Keratinocyte (primary cell): ENCODE data around the gene GCNT1. TPM values are rescaled to one million over a fixed set of nuclear protein-coding genes. Genes with fewer than 3 reads are reported as not detected.
"Not testable (repeated sequence)": the region's sequence is repeated elsewhere in the genome, so short reads cannot be mapped to it uniquely, and the experiment has no call there.

Experiments
- DNase-seq: peaks from one replicate; pipeline ENCODE4 v3.0.0-alpha.2; 2011; ENCODE audit warnings: low read depth, missing footprints, low spot score
- FAIRE-seq: peaks from 2 replicates; lab custom pipeline; 2011; peaks lifted over from hg19 to GRCh38; lab: Jason Lieb, UNC
- H2AFZ ChIP-seq: 2 replicates; pipeline ENCODE4 v1.6.0; 2012; ENCODE audit warnings: low read length, control low read depth, inconsistent platforms; ENCODE audit not compliant: control insufficient read depth
- H3K27ac ChIP-seq: 2 replicates; pipeline ENCODE4 v1.5.1; 2011; ENCODE audit warnings: low read length; ENCODE audit not compliant: control insufficient read depth, insufficient read depth
- H3K27me3 ChIP-seq: 3 replicates; pipeline ENCODE4 v1.6.0; 2011; ENCODE audit warnings: low read length; ENCODE audit not compliant: control insufficient read depth, insufficient read depth; ENCODE audit errors: extremely low read depth
- H3K36me3 ChIP-seq, 2 experiments: 2 replicates in 1 of 2; 3 replicates in 1 of 2; pipeline ENCODE4 v1.5.1; 2011; ENCODE audit warnings: low read length in 2 of 2, mild to moderate bottlenecking in 1 of 2; ENCODE audit not compliant: control insufficient read depth in 2 of 2, insufficient read depth in 2 of 2; ENCODE audit errors: extremely low read depth in 1 of 2
- H3K4me1 ChIP-seq: 3 replicates; pipeline ENCODE4 v1.5.1; 2011; ENCODE audit warnings: low read length; ENCODE audit not compliant: control insufficient read depth, insufficient read depth; ENCODE audit errors: extremely low read depth
- H3K4me2 ChIP-seq: 3 replicates; pipeline ENCODE4 v1.6.0; 2011; ENCODE audit warnings: low read depth, low read length; ENCODE audit not compliant: control insufficient read depth, insufficient read depth; ENCODE audit errors: extremely low read depth
- H3K4me3 ChIP-seq, 3 experiments: fragments of 200-600 bp in 1 of 3; sonication (generic) in 1 of 3; 2 replicates in 2 of 3; 3 replicates in 1 of 3; pipeline ENCODE4 v1.5.1; 2011 to 2016; ENCODE audit warnings: low read length in 3 of 3, mild to moderate bottlenecking in 3 of 3, control low read depth in 2 of 3, inconsistent platforms in 1 of 3, low read depth in 1 of 3, mixed read lengths in 1 of 3, mixed run types in 1 of 3, moderate library complexity in 1 of 3; ENCODE audit not compliant: control insufficient read depth in 2 of 3, insufficient read depth in 2 of 3; ENCODE audit errors: extremely low read depth in 1 of 3
- H3K79me2 ChIP-seq: 2 replicates; pipeline ENCODE4 v1.6.0; 2012; ENCODE audit warnings: low read length; ENCODE audit not compliant: control insufficient read depth, insufficient read depth
- H3K9ac ChIP-seq: 3 replicates; pipeline ENCODE4 v1.6.0; 2011; ENCODE audit warnings: low read length; ENCODE audit not compliant: control insufficient read depth, insufficient read depth; ENCODE audit errors: extremely low read depth
- H3K9me1 ChIP-seq: 3 replicates; pipeline ENCODE4 v1.6.0; 2011; ENCODE audit warnings: low read length; ENCODE audit not compliant: control insufficient read depth, insufficient read depth; ENCODE audit errors: extremely low read depth
- H3K9me3 ChIP-seq: 2 replicates; pipeline ENCODE4 v1.5.1; 2012; ENCODE audit warnings: low read depth, low read length; ENCODE audit not compliant: control insufficient read depth
- H4K20me1 ChIP-seq: 3 replicates; pipeline ENCODE4 v1.6.0; 2011; ENCODE audit warnings: low read length; ENCODE audit not compliant: control insufficient read depth, insufficient read depth; ENCODE audit errors: extremely low read depth
- EZH2 ChIP-seq: IDR thresholded peaks from one replicate; pipeline ENCODE4 v1.6.1; 2012; ENCODE audit warnings: inconsistent platforms, mild to moderate bottlenecking, low read length, moderate library complexity
- dilution Hi-C: fragments of 300-500 bp; cut with MboI; formaldehyde crosslinking; loops from one replicate; pipeline ENCODE4 v1.7.0; 2020; ENCODE audit warnings: low sequenced_read_pairs; ENCODE audit not compliant: extremely low pct_ligation_motif_present
- polyA plus RNA-seq, 5 experiments: library from polyadenylated mRNA; depleted of rRNA in 3 of 5; stranded (reverse) in 3 of 5; stranded (forward) in 1 of 5; unstranded in 1 of 5; fragments of >200 nt; gene quantifications; 1 replicate in 1 of 5; 2 replicates in 3 of 5; 3 replicates in 1 of 5; pipeline versions ENCODE4 v1.2.1 to v1.2.3, GENCODE V29; 2011 to 2012; ENCODE audit warnings: missing spikeins in 2 of 5, low read depth in 1 of 5, low replicate concordance in 1 of 5
- TF ChIP-seq, protein P1 (sequence below), 3 experiments: IDR thresholded peaks in 1 of 3; conservative IDR thresholded peaks in 1 of 3; optimal IDR thresholded peaks in 1 of 3; 2 replicates in 2 of 3; 3 replicates in 1 of 3; pipeline versions ENCODE3 to v1.5.1; 2011; ENCODE audit warnings: low read length in 3 of 3, mild to moderate bottlenecking in 3 of 3, moderate library complexity in 2 of 3, control low read depth in 1 of 3, inconsistent platforms in 1 of 3; ENCODE audit not compliant: insufficient read depth in 2 of 3; ENCODE audit errors: extremely low read depth in 1 of 3

Gene GCNT1
- polyA plus RNA-seq, 1 donor (not counting 4 experiments of a cell fraction or from before 2014, with no cell fraction given): 7.5 TPM

DNA sequence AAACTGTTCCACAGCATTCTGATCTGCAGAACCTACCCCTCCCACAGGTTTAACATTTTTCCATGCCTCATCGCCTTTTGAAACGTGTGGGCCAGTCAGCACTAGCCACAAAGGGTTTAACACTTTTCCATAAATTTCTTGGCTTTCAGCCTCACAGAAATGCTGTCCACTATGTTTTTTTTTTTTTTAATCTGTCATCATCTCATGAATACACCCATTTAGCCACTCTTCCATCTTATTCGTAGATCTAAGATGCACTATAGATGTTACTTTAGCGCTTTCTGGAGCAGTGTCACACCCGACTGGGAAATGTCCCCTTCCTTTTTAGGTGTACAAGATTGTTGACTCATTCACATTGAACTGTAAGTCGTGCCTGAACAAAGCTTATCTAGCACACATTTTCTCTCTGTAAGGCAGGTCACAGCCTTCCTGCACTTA lies 62.3 kb downstream of the GCNT1 start:
- Histone ChIP-seq H3K79me2 (no peaks in the 10 kb centered on the region), H3K4me3 (no peak overlapping the region), H3K9me1 (no peaks in the 10 kb centered on the region), H3K9me3 (no peaks in the 10 kb centered on the region), H4K20me1 (no peaks in the 10 kb centered on the region), H3K4me1 (peaks cover 15% of the 10 kb centered on the region), H3K36me3 (no peaks in the 10 kb centered on the region), H2AFZ (no peak overlapping the region), H3K27ac (no peak overlapping the region), H3K9ac (no peak overlapping the region), H3K4me2 (peak overlapping the region; percentile 37), H3K27me3 (no peaks in the 10 kb centered on the region)
- FAIRE-seq (no peak), DNase-seq (peak; percentile 1)
- TF ChIP-seq EZH2: no peak
- TF ChIP-seq, protein P1, sequence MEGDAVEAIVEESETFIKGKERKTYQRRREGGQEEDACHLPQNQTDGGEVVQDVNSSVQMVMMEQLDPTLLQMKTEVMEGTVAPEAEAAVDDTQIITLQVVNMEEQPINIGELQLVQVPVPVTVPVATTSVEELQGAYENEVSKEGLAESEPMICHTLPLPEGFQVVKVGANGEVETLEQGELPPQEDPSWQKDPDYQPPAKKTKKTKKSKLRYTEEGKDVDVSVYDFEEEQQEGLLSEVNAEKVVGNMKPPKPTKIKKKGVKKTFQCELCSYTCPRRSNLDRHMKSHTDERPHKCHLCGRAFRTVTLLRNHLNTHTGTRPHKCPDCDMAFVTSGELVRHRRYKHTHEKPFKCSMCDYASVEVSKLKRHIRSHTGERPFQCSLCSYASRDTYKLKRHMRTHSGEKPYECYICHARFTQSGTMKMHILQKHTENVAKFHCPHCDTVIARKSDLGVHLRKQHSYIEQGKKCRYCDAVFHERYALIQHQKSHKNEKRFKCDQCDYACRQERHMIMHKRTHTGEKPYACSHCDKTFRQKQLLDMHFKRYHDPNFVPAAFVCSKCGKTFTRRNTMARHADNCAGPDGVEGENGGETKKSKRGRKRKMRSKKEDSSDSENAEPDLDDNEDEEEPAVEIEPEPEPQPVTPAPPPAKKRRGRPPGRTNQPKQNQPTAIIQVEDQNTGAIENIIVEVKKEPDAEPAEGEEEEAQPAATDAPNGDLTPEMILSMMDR (optimal IDR thresholded peaks at IDR 0.05 in 1 of 3, IDR thresholded peaks at IDR 0.05 in 1 of 3, conservative IDR thresholded peaks at IDR 0.05 in 1 of 3; ENCODE audit: extremely low read depth in 1 of 3, insufficient read depth in 2 of 3, low read length in 3 of 3): no peak
- dilution Hi-C loops: no loop called here

DNA sequence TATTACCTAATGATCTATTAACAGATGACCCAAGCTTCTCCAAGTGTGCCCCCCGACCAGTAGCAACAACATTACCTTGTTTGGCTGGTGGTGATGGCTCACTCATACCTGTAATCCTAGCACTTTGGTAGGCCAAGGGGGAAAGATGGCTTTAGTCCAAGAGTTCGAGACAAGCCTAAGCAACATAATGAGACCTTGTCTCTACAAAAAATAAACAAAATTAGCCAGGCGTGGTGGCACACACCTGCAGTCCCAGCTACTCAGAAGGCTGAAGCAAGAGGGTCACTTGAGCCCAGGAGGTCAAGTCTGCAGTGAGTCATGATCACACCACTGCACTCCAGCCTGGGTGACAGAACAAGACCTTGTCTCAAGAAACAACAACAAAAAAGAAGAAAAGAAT lies 62.9 kb downstream of the GCNT1 start:
- FAIRE-seq (no peak), DNase-seq (no peak)
- H3K27ac ChIP-seq: no peak overlapping the region
- no peak overlapping the region for H3K9ac ChIP-seq
- no peaks in the 10 kb centered on the region for H3K9me3 ChIP-seq
- H3K36me3 ChIP-seq: no peaks in the 10 kb centered on the region
- no peaks in the 10 kb centered on the region for H3K27me3 ChIP-seq
- H3K4me3 ChIP-seq: no peak overlapping the region
- no peaks in the 10 kb centered on the region for H3K79me2 ChIP-seq
- peaks cover 15% of the 10 kb centered on the region for H3K4me1 ChIP-seq
- no peak for TF ChIP-seq EZH2
- TF ChIP-seq, protein P1 (optimal IDR thresholded peaks at IDR 0.05 in 1 of 3, IDR thresholded peaks at IDR 0.05 in 1 of 3, conservative IDR thresholded peaks at IDR 0.05 in 1 of 3; ENCODE audit: extremely low read depth in 1 of 3, insufficient read depth in 2 of 3, low read length in 3 of 3): no peak
- dilution Hi-C loops: no loop called here
- no peak overlapping the region for H2AFZ ChIP-seq
- H3K9me1 ChIP-seq: no peaks in the 10 kb centered on the region
- no peaks in the 10 kb centered on the region for H4K20me1 ChIP-seq
- peak overlapping the region; percentile 10 for H3K4me2 ChIP-seq

DNA sequence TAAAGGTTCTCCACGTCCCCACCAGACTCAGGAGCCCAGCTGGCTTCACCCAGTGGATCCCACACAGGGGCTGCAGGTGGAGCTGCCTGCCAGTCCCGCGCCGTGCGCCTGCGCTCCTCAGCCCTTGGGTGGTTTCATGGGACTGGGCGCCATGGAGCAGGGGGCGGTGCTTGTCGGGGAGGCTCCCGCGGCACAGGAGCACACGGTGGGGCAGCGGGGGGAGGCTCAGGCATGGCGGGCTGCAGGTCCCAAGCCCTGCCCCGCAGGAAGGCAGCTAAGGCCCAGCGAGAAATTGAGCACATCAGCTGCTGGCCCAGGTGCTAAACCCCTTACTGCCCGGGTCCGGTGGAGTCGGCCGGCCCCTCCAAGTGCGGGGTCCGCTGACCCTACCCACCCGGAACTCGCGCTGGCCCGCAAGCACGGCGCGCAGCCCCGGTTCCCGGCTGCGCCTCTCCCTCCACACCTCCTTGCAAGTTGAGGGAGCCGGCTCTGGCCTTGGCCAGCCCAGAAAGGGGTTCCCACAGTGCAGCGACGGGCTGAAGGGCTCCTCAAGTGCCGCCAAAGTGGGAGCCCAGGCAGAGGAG lies 64.7 kb downstream of the GCNT1 start:
- H2AFZ ChIP-seq, H4K20me1 ChIP-seq, H3K27me3 ChIP-seq, H3K79me2 ChIP-seq, H3K9me3 ChIP-seq, FAIRE-seq, H3K27ac ChIP-seq, dilution Hi-C loops, DNase-seq, H3K36me3 ChIP-seq, H3K9me1 ChIP-seq, H3K9ac ChIP-seq, H3K4me2 ChIP-seq, H3K4me3 ChIP-seq: not testable (repeated sequence)
- peaks cover 15% of the 10 kb centered on the region for H3K4me1 ChIP-seq
